NCI-H2107 (cell line): ENCODE results near the gene ABCB8.

Experiments
- DNase-seq: peaks from one replicate; lab custom pipeline; 2025; lab: John Stamatoyannopoulos, UW

Gene ABCB8

DNA sequence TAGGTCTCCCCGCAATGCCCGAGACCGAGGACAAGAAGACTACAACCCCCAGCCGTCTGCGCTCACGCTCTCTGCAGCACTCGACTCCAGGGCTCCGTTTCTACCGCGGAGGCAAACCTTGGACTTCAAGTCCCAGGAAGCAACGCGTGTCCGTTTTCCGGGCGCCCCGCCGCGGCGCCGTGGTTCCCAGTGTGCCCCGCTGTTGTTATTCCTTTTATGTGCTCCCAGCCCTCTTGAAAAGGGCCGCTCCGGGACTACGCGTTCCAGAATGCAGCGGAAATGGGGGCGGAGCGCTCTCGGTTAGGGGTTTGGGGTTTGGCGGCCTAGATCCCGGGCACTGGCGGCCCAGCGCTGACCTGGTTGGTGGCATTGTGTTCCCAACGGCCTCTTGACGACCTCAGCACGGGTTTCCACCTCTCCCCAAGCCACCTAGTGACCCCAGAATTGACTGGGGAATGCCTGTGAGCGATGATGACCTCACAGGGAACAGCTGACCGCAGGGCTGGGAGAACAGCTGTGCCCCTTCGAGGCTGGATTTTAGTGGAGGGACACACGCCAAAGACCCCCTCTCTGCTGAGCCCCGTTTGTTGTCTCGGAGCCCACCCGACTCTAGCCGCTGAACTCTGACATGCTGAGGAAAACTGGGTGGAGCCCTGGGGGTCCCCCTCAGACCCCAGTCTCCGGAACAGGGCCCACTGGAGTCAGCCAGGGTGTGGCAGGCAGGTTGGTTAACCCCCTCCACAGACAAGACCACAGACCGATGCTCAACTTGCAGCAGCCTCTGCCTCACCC is 29.9 kb downstream of the ABCB8 start:
- peak; percentile 98 for DNase-seq

DNA sequence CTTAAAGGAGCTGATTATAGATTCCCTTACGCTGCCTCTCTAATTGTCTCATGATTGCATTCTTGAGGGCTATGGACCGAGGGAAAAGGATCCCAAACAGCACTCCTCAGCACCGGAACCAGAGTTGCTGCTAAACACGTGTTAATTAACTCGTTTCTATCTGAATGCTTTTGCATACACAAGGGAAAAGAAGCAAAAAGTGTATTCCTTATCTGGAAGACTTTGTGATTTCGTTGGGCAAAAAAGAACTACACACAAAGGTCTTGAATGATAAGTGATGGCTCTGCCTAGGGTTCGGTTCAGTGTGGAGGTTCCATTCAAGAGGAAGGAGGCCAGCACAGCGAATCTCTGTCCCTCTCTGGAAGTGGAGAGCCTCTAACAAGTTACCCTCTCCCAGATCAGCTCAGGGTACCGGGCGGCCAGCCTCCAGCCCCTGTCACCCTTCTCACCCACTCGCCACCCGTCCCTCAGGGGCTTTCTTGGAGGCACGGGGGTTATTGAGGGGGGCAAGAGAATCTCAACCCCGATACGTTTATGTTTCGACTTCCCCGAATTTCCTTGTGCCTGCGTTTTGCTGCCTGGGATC is 30.6 kb downstream of the ABCB8 start:
- DNase-seq: no peak

- peak; percentile 28 for DNase-seq
Measured at GRCh38 chr7:151059367-151060112, 31.3 kb downstream of the ABCB8 start, which contains the start of gene SLC4A2. Gene SLC4A2 (plus strand): TSS chr7:151059589. CDS start chr7:151061988, 2,399 bp downstream.

- no peak for DNase-seq
Measured at GRCh38 chr7:151060113-151060415, 31.8 kb downstream of the ABCB8 start.

GRCh38 chr7:151060416-151061212 is 32.4 kb downstream of the ABCB8 start:
- no peak for DNase-seq

DNA sequence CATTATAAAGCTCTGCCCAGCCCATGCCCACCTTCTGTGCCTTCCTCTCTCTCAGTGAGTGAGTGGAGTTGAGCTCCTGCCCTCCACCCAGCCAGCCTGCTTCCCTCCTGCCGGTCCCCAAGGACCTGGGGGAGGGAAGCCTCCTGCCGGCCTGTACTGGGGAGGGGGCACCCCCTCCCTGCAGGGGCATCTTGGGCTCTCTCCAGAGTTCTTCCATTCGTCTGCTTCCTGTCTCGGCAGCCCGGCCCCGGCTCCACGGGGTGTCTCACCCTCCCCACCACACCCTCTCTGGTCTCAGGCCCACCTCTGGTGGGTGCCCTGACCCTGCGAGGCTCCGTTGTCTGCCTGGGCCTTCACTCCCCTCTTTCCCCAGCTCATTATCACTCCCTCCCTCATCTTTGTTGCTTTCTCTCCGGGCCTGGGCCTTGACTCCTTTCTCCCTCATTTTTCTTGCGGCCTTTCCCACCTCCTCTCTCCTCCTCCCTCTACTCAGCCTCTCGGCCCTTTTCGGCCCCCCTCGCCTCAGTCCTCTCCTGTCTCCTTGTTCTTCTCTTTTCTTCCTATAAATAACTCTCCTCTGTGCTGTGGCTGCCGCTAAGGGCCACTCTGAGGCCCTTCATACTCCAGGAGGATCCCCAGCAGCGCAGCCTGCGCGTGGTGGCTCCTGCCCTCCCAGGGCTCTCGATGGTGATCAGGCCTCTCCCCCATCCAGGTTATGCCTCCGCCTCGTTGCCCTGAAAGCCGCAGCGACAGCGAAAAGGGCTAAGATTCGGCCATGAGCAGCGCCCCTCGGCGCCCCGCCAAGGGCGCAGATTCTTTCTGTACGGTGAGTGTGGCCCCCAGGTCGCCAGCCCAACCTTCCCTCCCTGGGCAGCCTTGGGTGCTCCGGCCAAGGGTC is 33.2 kb downstream of the ABCB8 start:
- DNase-seq: no peak

- no peak for DNase-seq
Measured at GRCh38 chr7:151062111-151062398, 33.8 kb downstream of the ABCB8 start.

- DNase-seq: no peak
Measured at GRCh38 chr7:151062399-151063211, 34.4 kb downstream of the ABCB8 start.

GRCh38 chr7:151063212-151063561 is 34.9 kb downstream of the ABCB8 start:
- no peak for DNase-seq

GRCh38 chr7:151064454-151064853 is 36.2 kb downstream of the ABCB8 start:
- no peak for DNase-seq

DNA sequence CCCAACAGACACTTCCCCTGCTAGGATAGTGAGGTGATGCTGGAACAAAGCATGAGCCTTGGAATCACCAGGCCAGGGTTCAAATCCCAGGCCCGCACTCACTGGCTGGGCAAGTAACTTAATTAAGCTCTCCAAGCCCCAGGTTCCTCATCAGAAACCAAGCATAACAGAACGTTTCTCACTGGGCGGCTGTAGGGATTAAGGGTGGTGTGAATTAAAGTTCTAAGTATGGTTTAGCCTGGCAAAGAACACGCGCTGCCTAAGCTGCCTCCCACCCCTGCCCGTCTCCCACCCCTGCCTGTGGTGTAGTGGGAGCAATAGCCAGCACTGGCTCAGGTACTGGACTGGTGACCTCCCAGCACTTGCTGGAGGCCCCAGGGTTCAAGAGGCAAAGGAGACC is 36.7 kb downstream of the ABCB8 start:
- no peak for DNase-seq

GRCh38 chr7:151065516-151065915 is 37.3 kb downstream of the ABCB8 start:
- DNase-seq: no peak

GRCh38 chr7:151066273-151066974 is 38.2 kb downstream of the ABCB8 start:
- DNase-seq: no peak

- DNase-seq: no peak
Measured at GRCh38 chr7:151068069-151068773, 40.0 kb downstream of the ABCB8 start.

- DNase-seq: no peak
Measured at GRCh38 chr7:151069841-151070573, 41.8 kb downstream of the ABCB8 start.

DNA sequence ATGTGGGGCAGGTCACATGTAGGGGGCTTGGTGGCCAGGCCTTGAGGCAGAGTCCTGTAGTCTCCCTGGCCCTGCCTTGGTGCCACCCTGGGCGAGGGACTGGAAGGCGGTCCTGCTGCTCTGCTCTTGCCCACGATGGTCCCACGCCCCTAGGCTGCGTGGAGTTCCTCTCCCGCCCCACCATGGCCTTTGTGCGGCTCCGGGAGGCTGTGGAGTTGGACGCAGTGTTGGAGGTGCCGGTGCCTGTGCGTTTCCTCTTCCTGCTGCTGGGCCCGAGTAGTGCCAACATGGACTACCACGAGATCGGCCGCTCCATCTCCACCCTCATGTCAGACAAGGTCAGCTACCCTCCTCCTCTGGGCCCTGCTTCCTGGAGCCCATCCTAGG is 42.3 kb downstream of the ABCB8 start:
- no peak for DNase-seq

GRCh38 chr7:151071032-151071866 is 43.0 kb downstream of the ABCB8 start:
- DNase-seq: no peak

DNA sequence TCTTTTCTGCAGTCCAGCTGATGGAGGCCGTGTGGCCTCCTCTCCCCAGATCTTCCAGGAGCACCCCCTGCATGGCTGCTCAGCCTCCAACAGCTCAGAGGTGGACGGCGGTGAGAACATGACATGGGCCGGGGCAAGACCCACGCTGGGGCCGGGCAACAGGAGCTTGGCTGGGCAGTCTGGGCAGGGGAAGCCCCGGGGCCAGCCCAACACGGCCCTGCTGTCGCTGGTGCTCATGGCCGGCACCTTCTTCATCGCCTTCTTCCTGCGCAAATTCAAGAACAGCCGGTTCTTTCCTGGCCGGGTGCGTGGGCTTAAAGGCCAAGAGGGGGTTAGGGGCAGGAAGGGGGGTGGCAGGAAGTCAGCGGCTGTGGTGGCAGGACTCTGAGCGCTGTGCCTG is 45.7 kb downstream of the ABCB8 start:
- no peak for DNase-seq
